Uterus (tissue), 2 donors: ENCODE data around the gene KATNAL1.

Experiments used
- CTCF ChIP-seq, 4 experiments: fragments of 200-600 bp in 2 of 4; fragments of 450-650 bp in 2 of 4; sonication (generic) in 2 of 4; IDR thresholded peaks; one replicate each; pipeline ENCODE4 v1.5.1; 2016 to 2019; ENCODE audit warnings: antibody characterized with exemption in 4 of 4, mild to moderate bottlenecking in 2 of 4, moderate library complexity in 1 of 4
- POLR2A ChIP-seq, 2 donors: fragments of 450-650 bp; IDR thresholded peaks; one replicate each; pipeline ENCODE4 v1.6.1; 2016; ENCODE audit warnings: antibody characterized with exemption in 2 of 2, mild to moderate bottlenecking in 1 of 2, moderate library complexity in 1 of 2

- TF ChIP-seq CTCF (IDR thresholded peaks at IDR 0.05) (no peak), POLR2A (IDR thresholded peaks at IDR 0.05) (no peak)
These were observed 53.5 kb downstream of the KATNAL1 start for GRCh38 chr13:30253830-30254229.
